ENCODE results near the gene CLDN19. TPM values are rescaled to one million over a fixed set of nuclear protein-coding genes. Genes with fewer than 3 reads are reported as not detected.
"Not testable (repeated sequence)": the region's sequence is repeated elsewhere in the genome, so short reads cannot be mapped to it uniquely, and the experiment has no call there.

The CLDN19 gene
- total and polyA plus RNA-seq, 9 donors = 0.10 to 3.5 (median 0.58) TPM

DNA sequence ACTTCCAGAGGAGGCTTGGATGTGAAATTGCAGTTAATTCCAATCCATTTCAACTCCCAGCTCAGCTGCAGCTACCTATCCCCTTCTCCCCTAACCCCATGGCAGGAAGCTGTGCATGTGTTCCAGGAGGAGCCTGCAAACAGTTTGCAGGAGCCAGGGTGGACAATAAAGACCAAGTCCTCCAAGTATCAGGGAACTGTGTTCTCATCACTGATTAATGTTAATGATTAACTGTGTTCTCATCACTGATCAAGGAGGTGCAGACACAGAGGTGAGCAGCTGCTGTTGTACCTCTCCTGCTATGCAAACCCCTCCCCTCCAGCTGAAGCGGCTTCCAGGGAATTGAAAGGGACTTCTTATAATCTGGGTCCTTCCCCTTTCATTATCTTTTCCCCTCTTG, 19.2 kb downstream of the CLDN19 start:
- Histone ChIP-seq H3K4me3 (ENCODE audit: low read length) (no peak overlapping the region), H3K4me1 (ENCODE audit: control insufficient read depth, insufficient read depth, low read length) (no peaks in the 10 kb centered on the region), H3K27ac (ENCODE audit: low read length) (no peak overlapping the region), H3K36me3 (ENCODE audit: control insufficient read depth, insufficient read depth, low read length) (peaks cover 10% of the 10 kb centered on the region), H3K27me3 (ENCODE audit: control insufficient read depth, insufficient read depth, low read length) (no peaks in the 10 kb centered on the region), H3K9me3 (replicated peaks; ENCODE audit: control insufficient read depth, low read depth, low read length) (peaks cover 2% of the 10 kb centered on the region)
- no CpG with 5 or more reads among the region's 1 CpG for WGBS (ENCODE audit: insufficient coverage)
- DNase-seq = no peak

GRCh38 chr1:42714441-42714840, 25.6 kb downstream of the CLDN19 start:
- not testable (repeated sequence) for H3K27me3 ChIP-seq (ENCODE audit: control insufficient read depth, insufficient read depth, low read length); DNase-seq; H3K27ac ChIP-seq (ENCODE audit: low read length); H3K4me3 ChIP-seq (ENCODE audit: low read length); H3K4me1 ChIP-seq (ENCODE audit: control insufficient read depth, insufficient read depth, low read length)
- peaks cover 19% of the 10 kb centered on the region for H3K36me3 ChIP-seq (ENCODE audit: control insufficient read depth, insufficient read depth, low read length)
- peaks cover 17% of the 10 kb centered on the region for H3K9me3 ChIP-seq (replicated peaks; ENCODE audit: control insufficient read depth, low read depth, low read length)

DNA sequence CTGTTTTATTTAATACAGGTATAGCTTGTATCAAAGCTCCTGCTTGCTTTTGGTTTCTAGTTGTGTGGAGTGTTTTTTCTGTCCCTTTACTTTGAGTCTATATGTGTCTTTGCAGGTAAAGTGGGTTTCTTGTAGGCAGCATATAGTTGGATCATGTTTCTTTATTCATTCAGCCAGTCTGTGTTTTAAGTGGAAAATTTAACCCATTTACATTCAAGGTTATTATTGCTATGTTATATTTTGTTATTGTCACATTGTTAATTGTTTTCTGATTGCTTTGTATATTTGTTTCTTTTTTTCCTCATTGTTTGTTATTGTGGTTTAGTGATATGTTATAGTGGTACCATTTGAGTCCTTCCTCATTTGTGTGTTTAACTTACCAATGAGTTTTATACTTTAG, 26.7 kb downstream of the CLDN19 start:
- H3K36me3 ChIP-seq (ENCODE audit: control insufficient read depth, insufficient read depth, low read length) = peaks cover 17% of the 10 kb centered on the region

DNA sequence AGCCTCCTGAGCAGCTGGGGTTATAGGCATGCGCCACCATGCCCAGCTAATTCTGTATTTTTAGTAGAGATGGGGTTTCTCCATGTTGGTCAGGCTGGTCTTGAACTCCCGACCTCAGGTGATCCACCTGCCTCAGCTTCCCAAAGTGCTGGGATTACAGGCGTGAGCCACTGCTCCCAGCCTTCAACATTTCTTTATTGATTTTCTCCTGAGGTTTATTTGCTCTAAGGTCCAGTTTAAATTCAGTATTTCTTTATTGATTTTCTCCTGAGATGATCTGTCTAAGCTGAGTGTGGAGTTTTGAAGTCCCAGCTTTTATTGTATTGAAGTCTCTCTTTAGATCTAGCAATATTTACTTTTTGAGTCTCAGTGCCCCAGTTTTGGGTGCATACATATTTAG, 27.2 kb downstream of the CLDN19 start:
- WGBS (ENCODE audit: insufficient coverage) = no CpG with 5 or more reads among the region's 3 CpGs
- not testable (repeated sequence) for H3K27me3 ChIP-seq (ENCODE audit: control insufficient read depth, insufficient read depth, low read length); H3K4me3 ChIP-seq (ENCODE audit: low read length); H3K4me1 ChIP-seq (ENCODE audit: control insufficient read depth, insufficient read depth, low read length); DNase-seq; H3K27ac ChIP-seq (ENCODE audit: low read length)
- H3K9me3 ChIP-seq (replicated peaks; ENCODE audit: control insufficient read depth, low read depth, low read length) = peaks cover 17% of the 10 kb centered on the region
- H3K36me3 ChIP-seq (ENCODE audit: control insufficient read depth, insufficient read depth, low read length) = peaks cover 14% of the 10 kb centered on the region

More for the DNA sequence above, 26.7 kb downstream of the CLDN19 start:
- Histone ChIP-seq H3K27ac (ENCODE audit: low read length) (no peak overlapping the region), H3K4me1 (ENCODE audit: control insufficient read depth, insufficient read depth, low read length) (no peaks in the 10 kb centered on the region), H3K9me3 (replicated peaks; ENCODE audit: control insufficient read depth, low read depth, low read length) (peaks cover 17% of the 10 kb centered on the region), H3K27me3 (ENCODE audit: control insufficient read depth, insufficient read depth, low read length) (no peaks in the 10 kb centered on the region), H3K4me3 (ENCODE audit: low read length) (no peak overlapping the region)
- DNase-seq = no peak

- H3K4me1 ChIP-seq (ENCODE audit: control insufficient read depth, insufficient read depth, low read length) = no peaks in the 10 kb centered on the region
- no peak overlapping the region for H3K27ac ChIP-seq (ENCODE audit: low read length)
- H3K9me3 ChIP-seq (replicated peaks; ENCODE audit: control insufficient read depth, low read depth, low read length) = peaks cover 4% of the 10 kb centered on the region
- WGBS (ENCODE audit: insufficient coverage) = 97% methylated on average over 3 of the region's 7 CpGs
- H3K4me3 ChIP-seq (ENCODE audit: low read length) = no peak overlapping the region
- no peaks in the 10 kb centered on the region for H3K27me3 ChIP-seq (ENCODE audit: control insufficient read depth, insufficient read depth, low read length)
- H3K36me3 ChIP-seq (ENCODE audit: control insufficient read depth, insufficient read depth, low read length) = peaks cover 55% of the 10 kb centered on the region
- no peak for DNase-seq
Observed at GRCh38 chr1:42703888-42704464, 36.1 kb downstream of the CLDN19 start.

DNA sequence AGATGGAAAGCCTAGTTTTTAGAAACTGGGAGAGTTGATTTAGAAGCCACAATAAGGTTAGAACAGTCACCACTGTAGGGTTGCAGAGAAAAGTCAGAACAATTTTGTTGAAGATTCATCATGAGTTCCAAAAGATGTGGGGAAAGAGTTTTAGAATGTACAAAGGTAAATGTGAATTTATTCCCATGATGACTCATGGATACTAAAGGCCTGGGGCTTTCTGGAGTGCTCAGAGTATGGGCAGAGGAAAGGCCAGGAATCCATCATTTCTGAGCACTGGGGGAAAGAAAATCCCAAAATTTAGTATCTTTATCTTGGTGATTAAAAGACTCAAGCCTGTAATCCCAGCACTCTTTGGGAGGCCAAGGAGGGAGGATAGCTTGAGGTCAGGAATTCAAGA, 40.0 kb downstream of the CLDN19 start:
- no peaks in the 10 kb centered on the region for H3K27me3 ChIP-seq (ENCODE audit: control insufficient read depth, insufficient read depth, low read length)
- no peak overlapping the region for H3K27ac ChIP-seq (ENCODE audit: low read length)
- H3K4me3 ChIP-seq (ENCODE audit: low read length) = no peak overlapping the region
- H3K36me3 ChIP-seq (ENCODE audit: control insufficient read depth, insufficient read depth, low read length) = peaks cover 60% of the 10 kb centered on the region
- no peaks in the 10 kb centered on the region for H3K9me3 ChIP-seq (replicated peaks; ENCODE audit: control insufficient read depth, low read depth, low read length)
- no peak for DNase-seq
- H3K4me1 ChIP-seq (ENCODE audit: control insufficient read depth, insufficient read depth, low read length) = no peaks in the 10 kb centered on the region

- no peak overlapping the region for H3K27ac ChIP-seq (ENCODE audit: low read length)
- WGBS (ENCODE audit: insufficient coverage) = 100% methylated on average over 1 of the region's 4 CpGs
- H3K4me1 ChIP-seq (ENCODE audit: control insufficient read depth, insufficient read depth, low read length) = no peaks in the 10 kb centered on the region
- H3K9me3 ChIP-seq (replicated peaks; ENCODE audit: control insufficient read depth, low read depth, low read length) = no peaks in the 10 kb centered on the region
- H3K36me3 ChIP-seq (ENCODE audit: control insufficient read depth, insufficient read depth, low read length) = peaks cover 48% of the 10 kb centered on the region
- no peaks in the 10 kb centered on the region for H3K27me3 ChIP-seq (ENCODE audit: control insufficient read depth, insufficient read depth, low read length)
- no peak overlapping the region for H3K4me3 ChIP-seq (ENCODE audit: low read length)
- no peak for DNase-seq
Observed at GRCh38 chr1:42698081-42698813, 41.8 kb downstream of the CLDN19 start.

DNA sequence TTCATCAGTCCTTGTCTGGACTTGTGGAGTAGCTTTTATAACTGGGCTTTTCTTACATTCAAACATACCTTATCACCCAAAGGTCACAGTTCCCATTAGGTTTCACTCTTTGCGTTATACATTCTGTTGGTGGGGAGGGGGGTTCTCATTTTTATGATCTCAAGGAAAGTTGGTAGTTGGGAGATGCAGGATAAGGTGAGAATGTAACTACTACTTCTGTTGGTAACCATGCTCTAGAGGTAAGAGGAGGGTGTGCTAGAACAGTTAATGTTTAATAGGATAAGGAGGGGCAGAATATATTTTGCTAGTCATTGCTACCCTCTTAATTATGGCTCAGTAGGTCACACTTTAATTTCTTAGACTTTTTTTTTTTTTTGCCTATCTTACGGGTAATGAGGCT, 47.1 kb downstream of the CLDN19 start:
- Histone ChIP-seq H3K27ac (ENCODE audit: low read length) (no peak overlapping the region), H3K9me3 (replicated peaks; ENCODE audit: control insufficient read depth, low read depth, low read length) (no peaks in the 10 kb centered on the region), H3K4me1 (ENCODE audit: control insufficient read depth, insufficient read depth, low read length) (no peaks in the 10 kb centered on the region), H3K36me3 (ENCODE audit: control insufficient read depth, insufficient read depth, low read length) (peaks cover 18% of the 10 kb centered on the region), H3K27me3 (ENCODE audit: control insufficient read depth, insufficient read depth, low read length) (no peaks in the 10 kb centered on the region), H3K4me3 (ENCODE audit: low read length) (no peak overlapping the region)
- no CpG with 5 or more reads among the region's 2 CpGs for WGBS (ENCODE audit: insufficient coverage)
- no peak for DNase-seq

DNA sequence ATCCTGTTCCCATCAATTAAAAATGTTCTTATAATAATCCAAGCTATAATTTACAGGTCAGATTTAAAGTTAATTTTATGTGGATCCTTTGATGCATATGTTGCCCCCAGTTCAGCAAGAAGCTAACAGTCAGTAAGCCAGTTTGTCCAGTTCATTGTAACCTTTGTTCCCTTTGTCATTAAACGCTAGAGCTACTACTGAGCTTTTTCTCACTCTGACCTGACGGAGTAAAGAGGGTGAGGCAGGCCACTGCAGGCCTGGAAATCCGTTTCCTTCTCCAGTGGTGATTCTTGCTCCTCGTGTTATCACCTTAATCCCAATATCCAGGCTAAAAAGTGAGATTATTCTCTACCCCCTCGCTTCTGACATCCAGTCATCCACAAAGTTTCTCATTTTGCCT, 47.6 kb downstream of the CLDN19 start:
- Histone ChIP-seq H3K4me1 (ENCODE audit: control insufficient read depth, insufficient read depth, low read length) (no peaks in the 10 kb centered on the region), H3K4me3 (ENCODE audit: low read length) (no peak overlapping the region), H3K27me3 (ENCODE audit: control insufficient read depth, insufficient read depth, low read length) (no peaks in the 10 kb centered on the region), H3K27ac (ENCODE audit: low read length) (no peak overlapping the region), H3K36me3 (ENCODE audit: control insufficient read depth, insufficient read depth, low read length) (peaks cover 14% of the 10 kb centered on the region), H3K9me3 (replicated peaks; ENCODE audit: control insufficient read depth, low read depth, low read length) (no peaks in the 10 kb centered on the region)
- 67% methylated on average over 3 of the region's 5 CpGs for WGBS (ENCODE audit: insufficient coverage)
- no peak for DNase-seq

GRCh38 chr1:42691157-42691498, 48.9 kb downstream of the CLDN19 start:
- no peak for DNase-seq
- Histone ChIP-seq H3K27me3 (ENCODE audit: control insufficient read depth, insufficient read depth, low read length) (no peaks in the 10 kb centered on the region), H3K4me3 (ENCODE audit: low read length) (no peak overlapping the region), H3K36me3 (ENCODE audit: control insufficient read depth, insufficient read depth, low read length) (peaks cover 9% of the 10 kb centered on the region), H3K27ac (ENCODE audit: low read length) (no peak overlapping the region), H3K9me3 (replicated peaks; ENCODE audit: control insufficient read depth, low read depth, low read length) (no peaks in the 10 kb centered on the region), H3K4me1 (ENCODE audit: control insufficient read depth, insufficient read depth, low read length) (peaks cover 4% of the 10 kb centered on the region)
- WGBS (ENCODE audit: insufficient coverage) = no CpG with 5 or more reads among the region's 4 CpGs

Measured in muscle of leg (tissue), 11 donors.